RWPE2 (cell line): Measurements from ENCODE around the gene ISLR.

Experiments used
- ATAC-seq: fragments of 200-7000 bp; cut with Tn5 transposase; 3 replicates; pipeline ENCODE4 v1.9.1; 2021; ENCODE audit warnings: low read depth
- DNase-seq: peaks from one replicate; pipeline ENCODE4 v3.0.0-alpha.2; 2020; ENCODE audit warnings: low spot score
- H3K27ac ChIP-seq: fragments of 450-650 bp; 2 replicates; pipeline ENCODE4 v1.5.1; 2017; ENCODE audit warnings: mild to moderate bottlenecking; ENCODE audit not compliant: poor library complexity, severe bottlenecking
- H3K27me3 ChIP-seq: fragments of 250-450 bp; sonication (Bioruptor Pico); 2 replicates; pipeline ENCODE4 v1.5.1; 2021; ENCODE audit warnings: mild to moderate bottlenecking, moderate library complexity; ENCODE audit not compliant: insufficient read depth, poor library complexity, severe bottlenecking
- H3K36me3 ChIP-seq: fragments of 250-450 bp; sonication (Bioruptor Pico); 2 replicates; pipeline ENCODE4 v1.5.1; 2020; ENCODE audit warnings: low read depth, mild to moderate bottlenecking, moderate library complexity
- H3K4me1 ChIP-seq: fragments of 250-450 bp; sonication (Bioruptor Pico); 2 replicates; pipeline ENCODE4 v1.5.1; 2021; ENCODE audit warnings: mild to moderate bottlenecking, moderate library complexity; ENCODE audit not compliant: insufficient read depth, poor library complexity, severe bottlenecking
- H3K4me3 ChIP-seq: fragments of 250-450 bp; sonication (Bioruptor Pico); 2 replicates; pipeline ENCODE4 v1.5.1; 2021; ENCODE audit warnings: mild to moderate bottlenecking, moderate library complexity; ENCODE audit not compliant: severe bottlenecking
- H3K9me3 ChIP-seq: fragments of 250-450 bp; sonication (Bioruptor Pico); 2 replicates; pipeline ENCODE4 v1.5.1; 2021; ENCODE audit warnings: mild to moderate bottlenecking, moderate library complexity; ENCODE audit not compliant: severe bottlenecking
- CTCF ChIP-seq: fragments of 450-650 bp; IDR thresholded peaks from one replicate; pipeline ENCODE4 v1.5.1; 2017; ENCODE audit warnings: mild to moderate bottlenecking, moderate library complexity; ENCODE audit not compliant: poor library complexity, severe bottlenecking

The ISLR gene

GRCh38 chr15:74220475-74221248 lies 47.2 kb downstream of the ISLR start:
- Histone ChIP-seq H3K9me3 (no peaks in the 10 kb centered on the region), H3K36me3 (no peaks in the 10 kb centered on the region), H3K4me3 (no peak overlapping the region), H3K27me3 (no peaks in the 10 kb centered on the region), H3K4me1 (peaks cover 5% of the 10 kb centered on the region), H3K27ac (no peak overlapping the region)
- no peak for TF ChIP-seq CTCF
- no peak for DNase-seq
- no peak for ATAC-seq

- DNase-seq: no peak
- no peak overlapping the region for H3K27ac ChIP-seq
- TF ChIP-seq CTCF: no peak
- no peaks in the 10 kb centered on the region for H3K27me3 ChIP-seq
- 0 out of 3 replicates have a peak, but pooled peaks have one; percentile 2 for ATAC-seq
- no peaks in the 10 kb centered on the region for H3K9me3 ChIP-seq
- no peaks in the 10 kb centered on the region for H3K4me1 ChIP-seq
- no peaks in the 10 kb centered on the region for H3K36me3 ChIP-seq
- H3K4me3 ChIP-seq: no peak overlapping the region
Measured at GRCh38 chr15:74221399-74222239, 48.1 kb downstream of the ISLR start.

GRCh38 chr15:74222240-74223119 lies 49.0 kb downstream of the ISLR start:
- Histone ChIP-seq H3K27ac (no peak overlapping the region), H3K36me3 (no peaks in the 10 kb centered on the region), H3K27me3 (no peaks in the 10 kb centered on the region), H3K9me3 (no peaks in the 10 kb centered on the region), H3K4me1 (no peaks in the 10 kb centered on the region), H3K4me3 (no peak overlapping the region)
- DNase-seq: no peak
- no peak for TF ChIP-seq CTCF
- ATAC-seq: no peak

GRCh38 chr15:74225928-74226327 lies 52.4 kb downstream of the ISLR start:
- no peaks in the 10 kb centered on the region for H3K27me3 ChIP-seq
- H3K4me3 ChIP-seq: no peak overlapping the region
- H3K36me3 ChIP-seq: no peaks in the 10 kb centered on the region
- H3K4me1 ChIP-seq: no peaks in the 10 kb centered on the region
- no peak overlapping the region for H3K27ac ChIP-seq
- H3K9me3 ChIP-seq: no peaks in the 10 kb centered on the region
- ATAC-seq (no peak), DNase-seq (no peak)
- TF ChIP-seq CTCF: no peak
